Measurements from ENCODE around the gene BMERB1.
"Not testable (repeated sequence)": the region's sequence is repeated elsewhere in the genome, so short reads cannot be mapped to it uniquely, and the experiment has no call there.

The BMERB1 gene

GRCh38 chr16:15597135-15597534 is 162.7 kb downstream of the BMERB1 start:
- no peak for DNase-seq

DNA sequence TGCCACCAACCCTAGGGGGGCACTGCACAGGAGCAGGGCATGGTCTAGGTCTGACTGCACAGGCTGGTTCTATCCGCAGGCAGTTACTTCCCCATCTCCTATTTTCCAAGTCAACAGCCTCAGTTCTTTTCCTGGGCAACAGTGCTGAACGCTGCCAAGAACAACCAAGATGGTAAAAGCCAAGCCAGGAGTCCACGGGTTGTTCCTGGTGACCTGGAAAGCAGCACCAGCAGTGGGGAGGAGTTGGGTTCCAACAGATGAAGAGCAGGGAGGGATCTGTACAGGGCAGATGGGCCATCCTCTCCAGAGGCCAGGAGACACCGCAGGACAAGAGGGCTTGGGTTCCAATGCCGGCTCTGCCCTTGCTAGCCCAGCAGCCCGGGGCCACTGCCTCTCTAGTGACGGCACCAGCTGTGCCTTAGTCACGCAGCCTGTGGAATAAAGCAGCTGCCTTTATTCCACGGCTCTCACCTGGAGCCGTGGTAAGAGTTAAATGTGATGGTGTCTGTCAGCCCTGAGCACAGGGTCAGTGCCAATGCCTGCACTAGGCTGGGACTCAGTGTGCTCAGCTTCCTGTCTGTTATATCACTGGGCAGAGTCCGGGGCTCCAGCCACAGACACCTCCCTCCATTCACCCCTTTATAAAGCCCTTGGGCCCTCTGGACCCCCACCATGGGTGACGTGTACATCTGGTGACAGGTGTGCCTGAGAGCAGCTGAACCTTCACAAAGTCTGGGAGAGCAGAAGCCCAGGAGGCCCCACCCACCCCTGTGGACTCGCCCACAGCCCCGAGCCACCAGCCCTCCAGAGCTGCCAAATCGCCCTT is 163.6 kb downstream of the BMERB1 start:
- no peak for DNase-seq

GRCh38 chr16:15598648-15599190 is 164.3 kb downstream of the BMERB1 start:
- DNase-seq = no peak

DNA sequence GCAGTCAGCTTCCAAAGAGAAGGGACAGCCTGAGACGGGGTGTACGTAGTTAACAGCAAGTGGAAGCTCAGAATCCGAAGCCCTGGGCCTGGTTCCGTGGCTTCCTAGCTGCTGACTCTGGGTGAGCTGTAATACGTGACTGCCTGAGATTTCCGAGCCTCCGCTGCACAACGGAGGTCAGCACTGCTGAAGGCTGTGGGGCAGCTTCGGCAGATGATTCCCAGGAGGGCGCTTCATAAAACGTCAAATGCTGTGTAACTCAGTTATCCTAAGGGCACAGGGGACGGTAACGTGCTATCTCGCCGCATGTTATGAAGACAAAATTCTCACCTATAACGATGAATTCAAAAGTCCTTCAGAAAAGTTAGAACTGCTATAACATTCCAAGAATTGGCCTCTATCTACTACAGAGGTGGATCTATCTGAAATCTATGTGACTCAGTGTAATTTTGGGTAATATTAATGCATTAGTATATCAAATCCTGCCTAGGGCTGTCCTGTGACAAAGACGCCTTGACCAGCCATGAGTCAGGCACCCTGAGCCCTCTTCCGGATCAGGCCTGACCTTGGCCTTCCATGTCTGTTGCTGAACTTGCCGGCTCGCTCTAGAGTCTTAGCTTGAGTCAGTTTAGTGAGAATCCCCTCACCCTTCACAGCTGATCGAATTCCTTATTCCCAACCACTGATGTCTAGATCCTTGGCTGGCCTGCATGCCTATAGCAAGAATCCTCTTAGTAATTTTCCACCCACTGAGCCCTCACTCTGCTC is 165.1 kb downstream of the BMERB1 start:
- DNase-seq = no peak

- DNase-seq = no peak
These were observed 167.0 kb downstream of the BMERB1 start for GRCh38 chr16:15601212-15601879.

DNA sequence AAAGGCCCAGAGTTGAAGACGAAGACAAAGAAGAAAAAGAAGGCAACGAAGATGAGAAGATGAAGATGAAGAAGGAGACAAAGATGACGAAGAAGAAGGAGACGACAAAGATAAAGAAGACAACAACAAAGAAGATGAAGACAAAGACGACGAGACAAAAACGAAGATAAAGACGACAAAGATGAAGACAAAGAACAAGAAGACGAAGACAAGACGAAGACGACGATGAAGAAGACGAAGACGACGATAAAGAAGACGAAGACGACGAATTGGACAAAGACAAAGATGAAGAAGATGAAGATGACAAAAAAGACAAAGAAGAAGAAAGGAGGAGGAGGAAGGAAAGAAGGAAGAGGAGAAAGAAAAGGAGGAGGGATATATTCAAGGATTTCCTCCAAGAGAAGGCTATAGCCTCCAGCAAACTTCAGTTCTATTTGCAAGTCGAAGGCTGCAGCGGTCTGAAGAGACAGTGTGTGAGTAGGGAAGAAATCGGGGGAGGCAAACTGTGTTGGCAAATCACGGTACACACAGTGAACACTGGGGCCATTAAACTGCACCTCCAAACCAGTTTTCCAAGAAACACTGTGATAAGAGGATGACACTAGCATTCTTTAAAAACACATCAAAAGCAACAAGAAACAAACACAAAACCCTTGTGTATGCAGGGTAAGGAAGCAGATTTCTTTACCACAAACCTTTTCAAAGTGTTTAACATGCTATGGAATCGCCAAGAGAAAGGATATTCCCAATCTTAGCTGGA is 168.1 kb downstream of the BMERB1 start:
- DNase-seq = no peak

- no peak for DNase-seq
These were observed 170.4 kb downstream of the BMERB1 start for GRCh38 chr16:15604460-15605440.

GRCh38 chr16:15605839-15606517 is 171.6 kb downstream of the BMERB1 start:
- no peak for DNase-seq

GRCh38 chr16:15606518-15607220 is 172.3 kb downstream of the BMERB1 start:
- no peak for DNase-seq

- DNase-seq = not testable (repeated sequence)
These were observed 172.9 kb downstream of the BMERB1 start for GRCh38 chr16:15607221-15607699.

GRCh38 chr16:15607700-15608396 is 173.5 kb downstream of the BMERB1 start:
- DNase-seq = no peak

- DNase-seq = no peak
These were observed 174.3 kb downstream of the BMERB1 start for GRCh38 chr16:15608398-15609285.

- no peak for DNase-seq
These were observed 174.9 kb downstream of the BMERB1 start for GRCh38 chr16:15609286-15609649.

- no peak for DNase-seq
These were observed 176.0 kb downstream of the BMERB1 start for GRCh38 chr16:15610369-15610871.

GRCh38 chr16:15611610-15612009 is 177.2 kb downstream of the BMERB1 start:
- DNase-seq = no peak

- no peak for DNase-seq
These were observed 179.3 kb downstream of the BMERB1 start for GRCh38 chr16:15613676-15614075.

DNA sequence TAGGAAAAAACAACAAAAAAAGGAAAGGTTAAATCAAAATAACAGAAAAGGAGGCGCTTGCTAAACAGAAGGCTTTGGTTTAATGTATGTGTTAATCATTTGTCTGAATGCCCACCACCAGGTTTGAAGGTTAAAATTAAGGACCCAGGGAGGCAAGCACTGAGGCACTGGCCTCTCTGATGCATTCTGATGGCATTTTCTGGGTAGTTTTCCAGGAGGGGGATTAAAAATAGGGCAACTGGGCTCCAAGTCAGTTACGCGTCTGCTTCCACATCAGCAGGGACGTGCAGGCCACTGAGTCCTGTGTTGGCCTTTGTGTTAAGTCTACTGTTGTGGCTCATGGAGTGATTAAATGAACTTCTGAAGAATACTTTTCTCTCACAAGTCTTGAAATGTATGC is 181.6 kb downstream of the BMERB1 start:
- DNase-seq = no peak

Data from stimulated activated CD4-positive, alpha-beta T cell treated with anti-CD3 and anti-CD28 coated beads, Interleukin-4, amount 100 ng/mL, for 4 hours (primary cell).